ENCODE measurements around the gene TRAF3IP3.
A peak's percentile ranks its signal among the peaks of the same experiment; 100 is the strongest.

The TRAF3IP3 gene

GRCh38 chr1:209769971-209770370, 14.1 kb downstream of the TRAF3IP3 start:
- CTCF ChIA-PET: no interaction called here
- no peak for TF ChIP-seq ARNT (IDR thresholded peaks at IDR 0.05)
- TF ChIP-seq FOXM1 (IDR thresholded peaks at IDR 0.05; ENCODE audit: borderline replicate concordance): no peak
- no peak for TF ChIP-seq SUZ12 (IDR thresholded peaks at IDR 0.05)
- TF ChIP-seq L3MBTL2 (conservative IDR thresholded peaks at IDR 0.05): no peak
- no peak for TF ChIP-seq ZNF384 (IDR thresholded peaks at IDR 0.05)
- TF ChIP-seq PKNOX1 (IDR thresholded peaks at IDR 0.05): no peak
- no peak for TF ChIP-seq LEF1 (IDR thresholded peaks at IDR 0.05; ENCODE audit: borderline replicate concordance)
- no peak for TF ChIP-seq SP1 (IDR thresholded peaks at IDR 0.05)
- TF ChIP-seq HDGF (IDR thresholded peaks at IDR 0.05; ENCODE audit: borderline replicate concordance): no peak
- TF ChIP-seq TARDBP (IDR thresholded peaks at IDR 0.05): no peak
- no peak for TF ChIP-seq FOXA1 (IDR thresholded peaks at IDR 0.05)
- TF ChIP-seq ELF4 (IDR thresholded peaks at IDR 0.05): no peak
- TF ChIP-seq BHLHE40 (IDR thresholded peaks at IDR 0.05; ENCODE audit: borderline replicate concordance): no peak
- TF ChIP-seq FOXK2 (IDR thresholded peaks at IDR 0.05): no peak
- no peak for TF ChIP-seq NFRKB (IDR thresholded peaks at IDR 0.05)

GRCh38 chr1:209770636-209771415, 15.0 kb downstream of the TRAF3IP3 start:
- CTCF ChIA-PET: no interaction called here
- DNase-seq (ENCODE audit: extremely low spot score): no peak
- no peak for TF ChIP-seq SP1 (IDR thresholded peaks at IDR 0.05)
- TF ChIP-seq CTBP1 (IDR thresholded peaks at IDR 0.05; ENCODE audit: borderline replicate concordance): 0 out of 2 replicates have a peak, but pooled peaks have one; percentile 9
- POLR2A ChIA-PET: no interaction called here

More at GRCh38 chr1:209769971-209770370, 14.1 kb downstream of the TRAF3IP3 start:
- POLR2A ChIA-PET: interaction anchor here (1.4 kb wide), 1 partner anchor 15 kb away, joined by 5 read pairs; the partner anchor contains the start of gene C1orf74
- DNase-seq (ENCODE audit: extremely low spot score): no peak

GRCh38 chr1:209772126-209772525, 16.3 kb downstream of the TRAF3IP3 start:
- DNase-seq (ENCODE audit: extremely low spot score): no peak
- TF ChIP-seq CTBP1 (IDR thresholded peaks at IDR 0.05; ENCODE audit: borderline replicate concordance) (no peak), L3MBTL2 (conservative IDR thresholded peaks at IDR 0.05) (no peak), FOXA1 (IDR thresholded peaks at IDR 0.05) (no peak), ARNT (IDR thresholded peaks at IDR 0.05) (no peak), BHLHE40 (IDR thresholded peaks at IDR 0.05; ENCODE audit: borderline replicate concordance) (no peak), HDGF (IDR thresholded peaks at IDR 0.05; ENCODE audit: borderline replicate concordance) (no peak), ZNF384 (IDR thresholded peaks at IDR 0.05) (no peak)
- ChIA-PET POLR2A (interaction anchor here (0.6 kb wide), 1 partner anchor 12 kb away, joined by 3 read pairs; the partner anchor contains the start of gene C1orf74), CTCF (no interaction called here)

- DNase-seq (ENCODE audit: extremely low spot score): no peak
- ChIA-PET CTCF (no interaction called here), POLR2A (interaction anchor here (3.0 kb wide), 1 partner anchor 10 kb away, joined by 15 read pairs; the partner anchor contains the start of gene C1orf74)
- TF ChIP-seq FOXK2 (IDR thresholded peaks at IDR 0.05): no peak
- no peak for TF ChIP-seq ZNF384 (IDR thresholded peaks at IDR 0.05)
- no peak for TF ChIP-seq CTBP1 (IDR thresholded peaks at IDR 0.05; ENCODE audit: borderline replicate concordance)
- TF ChIP-seq SP1 (IDR thresholded peaks at IDR 0.05): no peak
- no peak for TF ChIP-seq BHLHE40 (IDR thresholded peaks at IDR 0.05; ENCODE audit: borderline replicate concordance)
Measured at GRCh38 chr1:209774592-209774991, 18.7 kb downstream of the TRAF3IP3 start.

GRCh38 chr1:209775678-209776077, 19.8 kb downstream of the TRAF3IP3 start:
- ChIA-PET POLR2A (interaction anchor here (3.0 kb wide), 1 partner anchor 9 kb away, joined by 15 read pairs; the partner anchor contains the start of gene C1orf74), CTCF (no interaction called here)
- no peak for DNase-seq (ENCODE audit: extremely low spot score)
- TF ChIP-seq CTBP1 (IDR thresholded peaks at IDR 0.05; ENCODE audit: borderline replicate concordance): no peak
- no peak for TF ChIP-seq ARNT (IDR thresholded peaks at IDR 0.05)
- TF ChIP-seq FOXM1 (IDR thresholded peaks at IDR 0.05; ENCODE audit: borderline replicate concordance): no peak
- TF ChIP-seq SUZ12 (IDR thresholded peaks at IDR 0.05): no peak
- no peak for TF ChIP-seq PKNOX1 (IDR thresholded peaks at IDR 0.05)
- TF ChIP-seq ELF4 (IDR thresholded peaks at IDR 0.05): no peak
- TF ChIP-seq FOXK2 (IDR thresholded peaks at IDR 0.05): no peak
- no peak for TF ChIP-seq BHLHE40 (IDR thresholded peaks at IDR 0.05; ENCODE audit: borderline replicate concordance)
- TF ChIP-seq NFRKB (IDR thresholded peaks at IDR 0.05): no peak
- TF ChIP-seq FOXA1 (IDR thresholded peaks at IDR 0.05): no peak
- TF ChIP-seq LEF1 (IDR thresholded peaks at IDR 0.05; ENCODE audit: borderline replicate concordance): no peak
- no peak for TF ChIP-seq ZNF384 (IDR thresholded peaks at IDR 0.05)
- no peak for TF ChIP-seq L3MBTL2 (conservative IDR thresholded peaks at IDR 0.05)
- TF ChIP-seq TARDBP (IDR thresholded peaks at IDR 0.05): no peak

GRCh38 chr1:209777587-209777986, 21.7 kb downstream of the TRAF3IP3 start:
- CTCF ChIA-PET: interaction anchor here (0.7 kb wide), 1 partner anchor 45 kb away, joined by 3 read pairs; no protein-coding TSS in a partner anchor
- no peak for TF ChIP-seq NFRKB (IDR thresholded peaks at IDR 0.05)
- no peak for TF ChIP-seq SP1 (IDR thresholded peaks at IDR 0.05)
- TF ChIP-seq TARDBP (IDR thresholded peaks at IDR 0.05): no peak
- POLR2A ChIA-PET: no interaction called here
- DNase-seq (ENCODE audit: extremely low spot score): no peak

- DNase-seq (ENCODE audit: extremely low spot score): no peak
- ChIA-PET CTCF (no interaction called here), POLR2A (no interaction called here)
- TF ChIP-seq CTBP1 (IDR thresholded peaks at IDR 0.05; ENCODE audit: borderline replicate concordance) (no peak), FOXK2 (IDR thresholded peaks at IDR 0.05) (no peak), ZNF384 (IDR thresholded peaks at IDR 0.05) (no peak), L3MBTL2 (conservative IDR thresholded peaks at IDR 0.05) (no peak), HDGF (IDR thresholded peaks at IDR 0.05; ENCODE audit: borderline replicate concordance) (no peak), ARNT (IDR thresholded peaks at IDR 0.05) (no peak), ELF4 (IDR thresholded peaks at IDR 0.05) (no peak), FOXM1 (IDR thresholded peaks at IDR 0.05; ENCODE audit: borderline replicate concordance) (no peak), FOXA1 (IDR thresholded peaks at IDR 0.05) (no peak), SUZ12 (IDR thresholded peaks at IDR 0.05) (no peak), SP1 (IDR thresholded peaks at IDR 0.05) (no peak), NFRKB (IDR thresholded peaks at IDR 0.05) (no peak), LEF1 (IDR thresholded peaks at IDR 0.05; ENCODE audit: borderline replicate concordance) (no peak), TARDBP (IDR thresholded peaks at IDR 0.05) (no peak), PKNOX1 (IDR thresholded peaks at IDR 0.05) (no peak), BHLHE40 (IDR thresholded peaks at IDR 0.05; ENCODE audit: borderline replicate concordance) (no peak)
Measured at GRCh38 chr1:209778102-209778501, 22.2 kb downstream of the TRAF3IP3 start.
